Erythroblast (primary cell): ENCODE data around the gene ACSL1.

ENCODE experiments used
- GATA1 ChIP-seq: IDR thresholded peaks from 2 replicates; pipeline ENCODE4 v1.6.1; 2011; ENCODE audit warnings: low read depth, mild to moderate bottlenecking, control low read depth, low read length, moderate library complexity
- POLR2A ChIP-seq: IDR thresholded peaks from 2 replicates; pipeline ENCODE4 v1.6.1; 2011; ENCODE audit warnings: mild to moderate bottlenecking, low read length

DNA sequence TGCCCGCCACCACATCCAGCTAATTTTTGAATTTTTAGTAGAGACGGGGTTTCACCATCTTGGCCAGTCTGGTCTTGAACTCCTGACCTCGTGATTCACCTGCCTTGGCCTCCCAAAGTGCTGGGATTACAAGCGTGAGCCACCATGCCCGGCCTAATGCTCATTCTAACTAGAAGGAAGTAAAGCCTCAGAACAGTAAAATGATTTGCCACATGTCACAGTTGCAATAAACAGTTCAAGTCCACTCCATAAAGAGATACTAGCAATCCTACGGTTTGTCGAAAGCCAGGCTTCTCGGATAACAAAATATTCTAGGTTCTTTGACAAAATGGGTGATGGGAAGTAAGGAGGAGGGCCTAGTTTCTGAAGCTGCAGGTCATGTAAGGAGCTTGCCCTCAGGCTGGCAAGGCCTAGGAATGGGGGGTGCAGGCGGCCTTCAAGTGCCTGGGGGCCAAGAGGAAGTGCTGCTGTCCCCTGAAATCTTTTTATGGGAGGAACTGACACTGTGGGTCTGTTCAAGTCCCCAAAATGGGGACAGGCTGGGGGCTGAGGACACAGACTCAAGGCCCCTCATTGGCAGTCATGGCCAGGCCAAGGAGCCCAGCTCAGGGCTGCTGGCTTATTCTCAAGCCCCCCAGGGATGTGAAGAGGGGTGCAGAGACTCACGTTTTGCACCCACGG lies 31.8 kb upstream of the ACSL1 start:
- no peak for TF ChIP-seq POLR2A
- TF ChIP-seq GATA1: no peak
